NCI-H2227 (cell line): ENCODE data around the gene HMG20A.

Experiments used
- DNase-seq: peaks from one replicate; lab custom pipeline; 2025; ENCODE audit not compliant: unreplicated experiment; lab: John Stamatoyannopoulos, UW

The HMG20A gene

DNA sequence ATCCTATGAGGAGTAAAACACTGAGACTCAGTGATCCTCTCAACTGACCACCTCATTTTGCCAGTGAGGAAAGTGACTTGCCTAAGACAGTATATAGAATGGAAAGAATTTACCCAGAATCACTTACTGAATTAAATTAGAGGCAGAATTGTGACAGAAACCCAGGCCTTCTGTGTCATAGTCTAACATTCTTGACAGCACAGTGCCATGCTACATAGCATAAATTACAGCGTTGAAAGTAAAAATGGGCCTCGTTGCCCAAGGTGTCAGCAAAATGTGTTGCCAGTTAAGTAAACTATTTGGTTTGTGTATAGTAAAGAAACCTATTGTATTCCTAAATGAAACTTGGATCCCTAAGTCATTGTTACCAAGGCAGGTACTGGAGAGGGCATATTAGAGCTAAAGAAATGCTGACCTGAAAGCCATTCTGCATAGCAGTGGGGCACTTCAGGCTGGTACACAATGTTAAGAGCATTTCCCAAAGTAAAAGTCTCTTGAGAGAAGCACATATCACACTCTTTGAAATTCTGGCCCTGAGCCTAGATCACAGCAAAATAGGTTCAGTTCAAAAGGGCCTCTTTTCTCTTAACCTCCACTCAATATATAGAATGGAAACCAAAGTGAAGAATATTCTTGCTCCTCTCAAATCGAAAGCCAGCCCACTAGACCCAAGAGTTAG is 53.8 kb downstream of the HMG20A start:
- peak; percentile 14 for DNase-seq

DNA sequence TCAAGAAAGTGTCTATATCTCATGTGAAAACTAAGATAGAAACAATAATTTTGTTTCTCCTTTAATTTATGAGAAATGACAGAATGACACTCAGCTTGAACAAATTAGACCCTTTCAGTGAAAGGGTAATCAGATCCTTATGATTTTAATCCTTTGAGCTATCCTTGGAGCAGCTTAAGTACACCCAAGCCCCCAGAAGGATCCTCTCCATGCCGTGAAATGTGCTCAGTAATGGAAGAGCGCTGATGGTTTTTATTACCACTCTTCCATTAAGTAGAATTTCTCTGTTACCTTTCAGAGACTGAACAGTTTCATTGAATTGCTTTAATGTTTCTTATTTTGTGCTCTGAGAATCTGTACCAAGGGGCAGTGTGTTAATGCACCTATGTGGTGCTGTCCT is 54.3 kb downstream of the HMG20A start:
- DNase-seq, result peak; percentile 5

GRCh38 chr15:77475898-77476297 is 55.2 kb downstream of the HMG20A start:
- DNase-seq, result peak; percentile 1

DNA sequence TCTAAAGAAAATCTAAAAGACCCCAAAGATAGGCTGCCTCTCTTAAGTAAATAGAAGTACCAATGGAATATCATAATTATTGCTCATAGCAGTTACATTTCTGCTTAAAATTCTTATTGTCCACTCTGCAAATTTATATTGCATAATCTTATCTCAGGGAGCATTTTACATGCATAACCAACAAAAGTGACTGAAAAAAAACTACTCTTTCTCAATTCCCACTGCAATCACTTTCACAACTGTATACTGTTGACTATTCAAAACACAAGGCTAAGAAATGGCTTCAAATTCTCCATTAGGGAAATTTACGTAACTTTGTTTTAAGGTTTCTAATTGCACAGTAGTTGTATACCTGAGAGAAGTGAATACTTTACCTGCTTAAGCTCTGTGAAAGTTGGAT is 56.3 kb downstream of the HMG20A start:
- DNase-seq, result no peak

DNA sequence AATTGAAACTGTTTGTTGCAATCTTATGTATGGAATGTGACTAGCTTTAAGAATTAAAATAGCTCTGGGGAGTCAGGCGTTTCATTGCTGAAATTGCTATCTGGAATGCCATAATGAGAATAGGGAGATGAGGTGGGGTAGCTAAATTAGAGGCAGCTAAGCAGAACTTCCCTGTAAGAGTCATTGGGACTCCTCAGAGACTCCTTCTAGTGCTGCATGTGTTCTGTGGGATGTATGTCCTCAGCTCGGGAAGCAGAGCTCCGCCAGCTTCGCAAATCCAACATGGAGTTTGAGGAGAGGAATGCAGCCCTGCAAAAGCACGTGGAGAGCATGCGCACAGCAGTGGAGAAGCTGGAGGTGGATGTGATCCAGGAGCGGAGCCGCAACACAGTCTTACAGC is 57.4 kb downstream of the HMG20A start:
- no peak for DNase-seq

DNA sequence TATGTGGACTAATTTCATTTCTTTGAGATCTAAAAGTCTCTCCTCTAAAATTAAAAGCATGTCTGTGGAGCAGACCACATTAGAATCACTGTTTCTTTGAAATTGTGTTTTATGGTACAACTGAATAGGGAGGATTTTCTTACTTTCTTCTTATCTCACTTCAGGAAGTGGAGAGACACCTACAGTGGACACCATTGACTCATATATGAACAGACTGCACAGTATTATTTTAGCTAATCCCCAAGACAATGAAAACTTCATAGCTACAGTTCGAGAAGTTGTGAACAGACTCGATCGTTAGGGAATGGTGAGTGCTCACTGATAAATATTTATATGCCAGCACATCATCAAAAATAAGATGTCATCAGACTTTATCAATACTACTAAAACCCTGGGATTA is 58.3 kb downstream of the HMG20A start:
- no peak for DNase-seq

- DNase-seq, result no peak
These were observed 60.4 kb downstream of the HMG20A start for GRCh38 chr15:77480859-77481633.

GRCh38 chr15:77481670-77482069 is 61.0 kb downstream of the HMG20A start:
- DNase-seq, result no peak

- no peak for DNase-seq
These were observed 61.9 kb downstream of the HMG20A start for GRCh38 chr15:77482570-77482969.

DNA sequence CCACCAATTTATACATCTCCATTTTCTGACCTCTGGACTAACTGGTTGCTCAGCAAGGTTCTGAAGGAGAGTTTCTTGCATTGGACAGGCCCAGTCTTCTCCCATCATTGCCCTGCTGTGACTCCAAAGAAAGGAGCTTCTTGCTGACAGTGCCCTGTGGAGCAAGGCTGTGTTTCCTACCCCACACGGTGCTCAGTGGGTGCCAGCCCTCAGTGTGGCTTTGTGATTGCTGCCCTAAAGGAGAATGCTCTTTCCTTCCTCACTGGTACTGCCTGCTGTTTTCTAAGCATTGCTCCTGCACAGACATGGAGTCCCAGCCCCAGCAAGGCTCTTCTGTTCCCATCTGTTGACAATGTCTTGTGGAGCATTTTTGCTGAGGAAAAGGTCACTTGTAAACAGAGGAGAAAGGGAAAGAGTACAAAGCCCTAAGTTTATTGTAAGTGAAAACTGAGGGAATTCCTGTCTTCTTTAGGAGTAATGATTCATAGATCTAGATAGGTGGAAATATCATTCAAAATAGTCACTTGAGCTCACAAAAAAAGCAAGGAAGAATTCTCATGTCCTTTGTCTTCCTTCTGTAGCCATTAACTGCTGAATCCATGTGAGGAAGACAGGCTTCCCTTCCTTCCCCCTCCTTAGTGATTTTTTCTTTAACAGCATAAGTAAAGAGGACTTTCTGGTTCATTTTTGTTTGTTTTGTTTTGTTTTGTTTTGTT is 62.9 kb downstream of the HMG20A start:
- no peak for DNase-seq

DNA sequence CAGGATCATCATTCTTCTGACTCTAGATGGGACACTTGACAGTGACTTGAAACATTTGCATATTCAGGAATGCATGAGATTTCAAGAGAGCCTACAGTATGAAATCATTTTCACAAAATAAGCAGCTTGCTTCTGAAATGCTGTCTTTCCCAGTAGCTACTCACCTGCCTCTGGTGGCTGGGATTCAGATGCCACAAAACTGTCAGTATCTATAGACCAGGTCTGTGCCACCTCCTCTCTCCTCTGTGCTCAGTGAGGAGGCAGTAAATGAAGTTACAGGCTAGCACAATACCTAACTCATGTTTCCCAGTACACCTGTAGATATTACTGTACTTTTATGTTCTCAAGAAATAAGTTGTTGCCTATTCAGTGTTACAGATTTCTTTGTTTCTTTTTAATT is 64.3 kb downstream of the HMG20A start:
- no peak for DNase-seq

DNA sequence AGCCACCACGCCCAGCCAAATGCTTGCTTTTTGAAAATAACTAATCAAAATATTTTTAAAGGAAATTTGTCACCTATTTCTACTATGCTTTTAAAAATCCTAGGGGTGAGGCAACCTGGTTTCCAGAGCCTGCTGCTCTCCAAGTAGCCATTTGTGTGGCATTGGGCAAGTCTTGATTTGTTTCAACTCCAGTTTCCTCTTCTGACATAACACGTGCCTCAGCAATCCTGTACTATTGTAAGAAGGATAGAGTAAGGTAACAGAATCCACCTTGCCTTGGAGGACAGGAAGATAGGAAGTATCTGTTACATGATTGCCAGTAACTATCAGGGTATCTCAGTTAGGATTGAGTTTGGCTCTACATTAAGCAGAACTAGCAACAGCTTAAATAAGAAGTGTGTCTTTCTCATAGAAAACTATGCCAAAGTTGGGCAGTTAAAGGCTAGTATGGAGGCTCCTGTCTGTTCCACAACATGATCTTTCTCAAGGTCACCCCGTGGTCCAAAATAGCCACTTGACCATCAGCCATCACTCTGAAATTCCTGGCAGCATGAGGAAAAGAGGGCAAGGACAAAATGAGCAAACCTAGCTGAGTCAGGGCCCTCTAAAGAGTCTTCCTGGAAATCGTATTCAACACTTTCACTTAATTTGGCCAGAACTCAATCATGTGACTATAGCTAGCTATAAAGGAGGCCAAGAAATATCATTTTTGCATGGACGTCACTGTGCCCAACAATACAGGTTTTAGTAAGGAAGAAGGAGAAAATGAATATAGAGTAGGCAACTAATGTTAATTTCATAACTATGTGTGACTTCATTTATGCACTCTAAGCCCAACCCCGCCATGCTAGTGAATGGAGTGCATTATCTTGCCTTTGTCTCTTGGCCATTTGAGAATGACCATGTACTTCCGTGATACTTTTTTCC is 66.1 kb downstream of the HMG20A start:
- no peak for DNase-seq

GRCh38 chr15:77487469-77487842 is 66.8 kb downstream of the HMG20A start:
- no peak for DNase-seq

- no peak for DNase-seq
These were observed 67.2 kb downstream of the HMG20A start for GRCh38 chr15:77487888-77488287.

DNA sequence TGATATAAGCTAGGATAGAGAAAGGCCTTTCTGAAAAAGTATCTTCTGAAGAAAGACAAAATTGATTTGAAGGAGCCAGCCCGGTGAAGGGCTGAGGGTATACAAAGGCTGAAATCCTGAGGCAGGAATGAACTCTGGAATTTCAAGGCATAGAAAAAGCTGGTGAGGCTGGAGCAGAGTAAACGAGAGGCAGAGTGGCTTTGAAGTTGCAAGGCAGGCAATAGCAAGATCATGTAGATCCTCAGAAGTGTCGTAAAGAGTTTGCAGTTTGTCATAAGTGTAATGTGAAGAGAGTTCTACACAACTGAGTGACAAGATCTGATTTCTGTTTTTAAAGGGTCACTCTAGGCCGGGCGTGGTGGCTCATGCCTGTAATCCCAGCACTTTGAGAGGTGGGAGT is 69.0 kb downstream of the HMG20A start:
- DNase-seq, result no peak

DNA sequence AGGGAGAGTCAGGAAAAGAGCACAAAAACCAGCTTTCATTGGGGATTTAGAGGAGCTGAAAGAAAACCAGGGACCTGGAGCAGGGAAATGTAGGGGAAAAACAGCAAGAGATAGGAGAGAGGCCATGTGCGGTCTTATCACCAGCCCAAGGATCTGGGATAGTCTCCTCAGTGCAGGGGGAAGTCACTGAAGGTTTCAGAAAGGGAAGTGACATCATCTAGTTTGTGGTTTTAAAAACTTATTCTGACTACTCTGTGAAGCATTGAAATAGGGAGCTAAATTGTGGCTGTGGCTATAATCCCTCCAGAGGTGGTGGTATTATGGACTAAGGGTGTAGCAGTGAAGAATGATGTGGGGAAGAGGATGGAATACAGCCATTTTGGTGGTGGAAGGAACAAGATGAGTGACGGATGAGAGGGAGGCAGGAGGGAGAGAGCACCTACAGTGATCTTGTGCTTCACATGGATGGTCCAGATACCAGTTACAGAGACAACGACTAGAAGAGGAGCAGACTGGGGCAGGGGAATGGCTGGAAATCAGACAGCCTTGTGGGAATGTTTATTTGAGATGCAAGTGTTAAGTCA is 72.7 kb downstream of the HMG20A start:
- DNase-seq, result no peak

- no peak for DNase-seq
These were observed 73.6 kb downstream of the HMG20A start for GRCh38 chr15:77494073-77494867.

DNA sequence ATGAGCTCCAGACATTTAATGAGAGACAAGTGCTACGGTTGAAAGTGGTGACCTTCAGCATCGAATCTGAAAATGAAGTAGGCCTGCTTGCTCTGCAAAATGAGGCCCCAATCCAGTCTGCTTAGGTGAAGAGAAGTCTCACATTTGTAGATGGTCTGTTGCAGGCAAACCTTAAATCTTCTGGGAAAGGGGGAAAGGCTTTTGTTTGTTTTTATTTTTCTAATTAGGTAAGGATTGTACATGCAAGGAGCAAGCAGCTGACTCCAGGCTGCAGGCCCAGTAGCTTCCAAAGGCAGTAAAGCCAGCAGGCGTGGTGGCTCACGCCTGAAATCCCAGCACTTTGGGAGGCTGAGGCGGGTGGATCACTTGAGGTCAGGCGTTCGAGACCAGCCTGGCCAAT is 74.3 kb downstream of the HMG20A start:
- no peak for DNase-seq

DNA sequence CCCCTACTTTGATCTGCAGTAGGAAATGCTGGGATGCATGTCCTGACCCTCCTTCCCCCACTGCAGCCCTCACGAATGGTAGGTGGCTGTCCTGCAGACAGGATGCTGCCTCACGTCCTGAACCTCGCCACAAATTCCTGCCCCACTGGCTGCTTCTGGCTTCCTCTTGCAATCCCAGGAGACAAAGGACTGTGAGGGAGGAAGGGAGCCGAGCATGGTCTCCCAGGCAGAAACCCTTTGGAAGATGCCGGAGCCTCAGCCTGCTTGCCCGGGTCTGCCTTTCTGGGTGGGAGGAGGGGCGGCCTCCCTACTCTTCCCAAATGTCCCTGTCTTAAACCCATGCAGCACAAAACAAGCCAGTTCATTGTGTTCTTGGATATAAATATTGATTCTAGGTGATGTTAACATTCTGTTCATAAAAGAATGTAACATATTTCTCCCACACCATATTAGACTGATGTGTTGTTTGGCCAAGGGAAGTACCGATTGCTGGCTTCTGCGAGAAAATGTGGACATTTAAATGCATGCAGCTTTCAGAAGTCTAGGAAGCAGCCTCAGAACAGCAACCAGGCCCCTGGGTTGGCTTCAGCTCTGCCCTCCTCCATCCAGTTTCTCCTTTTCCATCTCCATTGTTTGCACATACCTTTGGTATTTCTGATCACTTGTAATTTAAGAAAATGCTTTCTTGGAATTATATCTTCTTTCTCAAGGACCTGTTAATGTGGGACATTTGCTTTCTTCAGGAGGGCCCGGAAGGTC is 75.3 kb downstream of the HMG20A start:
- DNase-seq, result no peak
